K562 (cell line): ENCODE measurements around the gene FBXO22. TPM values are rescaled to one million over a fixed set of nuclear protein-coding genes. Genes with fewer than 3 reads are reported as not detected.

Experiments used
- ATAC-seq: fragments of 200-7000 bp; cut with Tn5 transposase; 3 replicates; pipeline ENCODE4 v1.9.1; 2020; ENCODE audit warnings: moderate library complexity
- BruUV-seq: library from RNA; stranded (reverse); fragments of 400-500 nt; replicated peaks from 2 replicates; lab custom pipeline; 2021; lab: Mats Ljungman, UMichigan
- CTCF ChIA-PET: fragments of 300-600 bp; formaldehyde crosslinking; extraction: SDS; loops from one replicate; lab custom pipeline; 2021; ENCODE audit warnings: low intra/inter-chr PET ratio; lab: Yijun Ruan, JAX
- POLR2A ChIA-PET: fragments of 300-600, 350-650 bp; sonication (Branson Sonifier 250); formaldehyde crosslinking; extraction: SDS; loops from one replicate; lab custom pipeline; 2021; ENCODE audit warnings: antibody characterized with exemption, inconsistent platforms; lab: Yijun Ruan, JAX
- DNase-seq, 4 experiments: peaks; one replicate each; pipeline versions ENCODE4 v3.0.0 to v3.0.0-alpha.2; 2011 to 2018; ENCODE audit warnings: low spot score in 3 of 4, mixed read lengths in 3 of 4; ENCODE audit errors: extremely low read depth in 1 of 4
- FAIRE-seq: peaks from 2 replicates; lab custom pipeline; 2011; peaks lifted over from hg19 to GRCh38; lab: Jason Lieb, UNC
- H2AFZ ChIP-seq: 2 replicates; pipeline ENCODE4 v1.6.0; 2011; ENCODE audit warnings: low read depth, low read length, control low read depth, inconsistent platforms
- H3K27ac ChIP-seq: fragments of 200-600 bp; 3 replicates; pipeline ENCODE4 v1.8.0; 2011; ENCODE audit warnings: low read depth, mild to moderate bottlenecking, control low read depth, inconsistent platforms, low read length, moderate library complexity, mixed read lengths; ENCODE audit errors: extremely low read depth
- H3K27me3 ChIP-seq, 2 experiments: fragments of 300-600 bp in 1 of 2; 2 replicates in 1 of 2; 3 replicates in 1 of 2; pipeline versions ENCODE4 v1.6.0 to v1.8.0; 2011; ENCODE audit warnings: inconsistent platforms in 2 of 2, low read length in 2 of 2, mild to moderate bottlenecking in 1 of 2, mixed read lengths in 1 of 2, moderate library complexity in 1 of 2; ENCODE audit not compliant: control insufficient read depth in 2 of 2, insufficient read depth in 2 of 2
- H3K36me3 ChIP-seq: fragments of 300-600 bp; 3 replicates; pipeline ENCODE4 v1.8.0; 2011; ENCODE audit warnings: mild to moderate bottlenecking, low read length, inconsistent platforms; ENCODE audit not compliant: control insufficient read depth, insufficient read depth
- H3K4me1 ChIP-seq, 2 experiments: fragments of 200-600 bp in 1 of 2; replicated peaks in 1 of 2; 2 replicates in 1 of 2; 3 replicates in 1 of 2; pipeline versions ENCODE4 v1.5.1 to v1.8.0; 2011; ENCODE audit warnings: inconsistent platforms in 2 of 2, low read length in 2 of 2, mild to moderate bottlenecking in 1 of 2, mixed read lengths in 1 of 2, moderate library complexity in 1 of 2; ENCODE audit not compliant: control insufficient read depth in 2 of 2, insufficient read depth in 2 of 2
- H3K4me2 ChIP-seq: 2 replicates; pipeline ENCODE4 v1.6.1; 2011; ENCODE audit warnings: low read length, control low read depth, inconsistent platforms, mixed read lengths; ENCODE audit not compliant: insufficient read depth
- H3K4me3 ChIP-seq: fragments of 200-600 bp; sonication (generic), shearing (Covaris generic); 2 replicates; pipeline ENCODE4 v1.5.1; 2016; ENCODE audit warnings: control low read depth, inconsistent platforms
- H3K79me2 ChIP-seq: fragments of 200-600 bp; 3 replicates; pipeline ENCODE4 v1.8.0; 2011; ENCODE audit warnings: low read length, inconsistent platforms; ENCODE audit not compliant: control insufficient read depth, insufficient read depth
- H3K9ac ChIP-seq, 2 experiments: 2 replicates each; pipeline versions ENCODE4 v1.6.0 to v1.6.1; 2011; ENCODE audit warnings: low read depth in 2 of 2, low read length in 2 of 2, control low read depth in 1 of 2, inconsistent platforms in 1 of 2, mild to moderate bottlenecking in 1 of 2, mixed read lengths in 1 of 2; ENCODE audit not compliant: insufficient read depth in 1 of 2
- H3K9me1 ChIP-seq: one replicate; pipeline ENCODE4 v1.6.0; 2011; ENCODE audit warnings: inconsistent platforms, mild to moderate bottlenecking, low read length, moderate library complexity; ENCODE audit not compliant: control insufficient read depth, insufficient read depth
- H3K9me3 ChIP-seq: replicated peaks from 2 replicates; pipeline ENCODE4 v1.5.1; 2011; ENCODE audit warnings: low read depth, low read length, inconsistent platforms; ENCODE audit not compliant: control insufficient read depth, insufficient read depth
- H4K20me1 ChIP-seq: replicated peaks from 2 replicates; pipeline ENCODE4 v1.6.1; 2011; ENCODE audit warnings: low read length, inconsistent platforms, mixed read lengths; ENCODE audit not compliant: control insufficient read depth, insufficient read depth
- ARID4B ChIP-seq: sonication (generic); formaldehyde crosslinking; IDR thresholded peaks from 2 replicates; pipeline ENCODE4 v1.8.0; 2022; ENCODE audit warnings: mild to moderate bottlenecking, missing genetic modification reagents
- JUND ChIP-seq, 2 experiments: IDR thresholded peaks; 2 replicates in 1 of 2; 3 replicates in 1 of 2; pipeline ENCODE4 v1.6.1; 2011; ENCODE audit warnings: borderline replicate concordance in 2 of 2, low read depth in 2 of 2, low read length in 2 of 2, improper control_type of control experiment in 1 of 2, missing biosample characterization in 1 of 2, missing genetic modification characterization in 1 of 2, missing genetic modification reagents in 1 of 2
- SAFB2 ChIP-seq: fragments of 200-400 bp; formaldehyde crosslinking; IDR thresholded peaks from 2 replicates; pipeline ENCODE4 v1.6.1; 2018; ENCODE audit warnings: borderline replicate concordance, low read length, low read depth, moderate library complexity; ENCODE audit not compliant: severe bottlenecking
- SMAD2 ChIP-seq: fragments of 150-350 bp; IDR thresholded peaks from 2 replicates; pipeline ENCODE4 v1.6.1; 2014; ENCODE audit warnings: low read depth, mild to moderate bottlenecking, low read length
- ZFP91 ChIP-seq: sonication (generic); formaldehyde crosslinking; IDR thresholded peaks from 2 replicates; pipeline ENCODE4 v1.8.0; 2022; ENCODE audit warnings: mild to moderate bottlenecking, missing genetic modification reagents
- ZNF277 ChIP-seq: fragments of 250-450 bp; sonication (Bioruptor Pico); IDR thresholded peaks from 2 replicates; pipeline ENCODE4 v1.8.0; 2022; ENCODE audit warnings: inconsistent platforms, mild to moderate bottlenecking, moderate library complexity, borderline replicate concordance
- WGBS: fragments of 100-300 bp; shearing (Covaris generic); methylation state at CpG from one replicate; pipeline ENCODE4 v1.1.6; 2016; ENCODE audit warnings: low coverage, mixed read lengths; ENCODE audit not compliant: insufficient coverage; ENCODE audit errors: missing lambda C conversion rate; 5-methylcytosine and 5-hydroxymethylcytosine counted together
- in situ Hi-C: fragments of 300-500 bp; cut with MboI; formaldehyde crosslinking; loops from 4 replicates; pipeline ENCODE4 v1.15.0; 2018; ENCODE audit warnings: inconsistent platforms, mixed read lengths
- intact Hi-C: fragments of 100-400 bp; cut with micrococcal nuclease; formaldehyde crosslinking; loops from 2 replicates; pipeline ENCODE4 v1.14.2; 2022
- polyA plus RNA-seq, 8 experiments: library from polyadenylated mRNA; depleted of rRNA in 4 of 8; stranded (reverse) in 5 of 8; unstranded in 3 of 8; fragments of >200 nt; fragmentation: Nextera tagmentation in 2 of 8; fragmentation: Illumina TruSeq in 1 of 8; extraction: Ambion mirVana in 2 of 8; extraction: Trizol in 1 of 8; gene quantifications; 2 replicates each; pipeline versions ENCODE4 v1.2.1 to v1.2.3, GENCODE V29; 2011 to 2014; ENCODE audit warnings: inconsistent platforms in 1 of 8, missing spikeins in 1 of 8
- total RNA-seq, 7 experiments: library from RNA; depleted of rRNA in 6 of 7; stranded (reverse); fragments of >200 nt in 6 of 7; fragmentation: Illumina TruSeq in 2 of 7; extraction: Trizol in 2 of 7; gene quantifications; 2 replicates each; pipeline versions ENCODE4 v1.2.1 to v1.2.3, GENCODE V29; 2011 to 2021; ENCODE audit warnings: low replicate concordance in 1 of 7

The FBXO22 gene
- total and polyA plus RNA-seq, 9 of the 15 experiments (the other 6 are each of a cell fraction or from before 2014, with no cell fraction given) = 24.4 to 99.4 (median 66.5) TPM

DNA sequence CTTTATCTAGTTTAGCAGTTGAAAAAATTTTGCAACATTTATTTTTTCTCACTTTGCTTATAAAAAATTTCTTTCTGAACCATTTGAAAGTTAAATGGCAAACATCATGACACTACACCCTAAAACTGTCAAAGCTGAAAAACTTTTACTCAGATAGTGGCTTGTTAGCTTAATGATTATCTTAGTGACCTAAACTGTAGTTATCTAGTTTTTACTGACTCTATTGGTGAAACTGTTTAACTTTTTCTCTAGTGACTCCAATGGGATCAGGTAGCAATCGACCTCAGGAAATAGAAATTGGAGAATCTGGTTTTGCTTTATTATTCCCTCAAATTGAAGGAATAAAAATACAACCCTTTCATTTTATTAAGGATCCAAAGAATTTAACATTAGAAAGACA, 13.3 kb downstream of the FBXO22 start:
- DNase-seq (no peak), FAIRE-seq (no peak)
- Histone ChIP-seq H3K9me1 (no peaks in the 10 kb centered on the region), H3K4me2 (no peak overlapping the region), H3K79me2 (peaks cover 32% of the 10 kb centered on the region), H3K9me3 (no peaks in the 10 kb centered on the region), H3K27me3 (no peaks in the 10 kb centered on the region), H4K20me1 (no peaks in the 10 kb centered on the region)
- WGBS = 82% methylated on average over 1 of the region's 1 CpG
- in situ Hi-C loops = no loop called here
- BruUV-seq = no TSS peak
- TF ChIP-seq ARID4B (CRISPR knock-in tag) (no peak), ZNF277 (CRISPR knock-in tag) (no peak), JUND (IDR thresholded peaks at IDR 0.05; ENCODE audit: borderline replicate concordance, low read depth, low read length) (no peak), JUND (tag; IDR thresholded peaks at IDR 0.05; ENCODE audit: borderline replicate concordance, low read depth, low read length) (no peak), ZFP91 (no peak), SMAD2 (no peak), SAFB2 (no peak)
- TF ChIP-seq, all 486 proteins: peak for 0
- intact Hi-C loops = no loop called here
- Histone ChIP-seq H3K4me1 (no peaks in the 10 kb centered on the region; a peak in 1 of 5 replicates), H3K36me3 (peaks cover 77% of the 10 kb centered on the region), H3K4me3 (no peak overlapping the region), H2AFZ (no peak overlapping the region), H3K9ac (no peak overlapping the region), H3K27ac (no peak overlapping the region)
- ATAC-seq = no peak
- ChIA-PET POLR2A (interaction anchor here (0.8 kb wide), 1 partner anchor 161 kb away, joined by 3 read pairs; no protein-coding TSS in a partner anchor), CTCF (no interaction called here)
